NOMO-1 treated with dmso at 0.1 percent for 144 hours (cell line): ENCODE results near the gene ICAM4.

Experiments
- DNase-seq: peaks from one replicate; lab custom pipeline; 2025; ENCODE audit not compliant: unreplicated experiment; lab: John Stamatoyannopoulos, UW

Gene ICAM4

DNA sequence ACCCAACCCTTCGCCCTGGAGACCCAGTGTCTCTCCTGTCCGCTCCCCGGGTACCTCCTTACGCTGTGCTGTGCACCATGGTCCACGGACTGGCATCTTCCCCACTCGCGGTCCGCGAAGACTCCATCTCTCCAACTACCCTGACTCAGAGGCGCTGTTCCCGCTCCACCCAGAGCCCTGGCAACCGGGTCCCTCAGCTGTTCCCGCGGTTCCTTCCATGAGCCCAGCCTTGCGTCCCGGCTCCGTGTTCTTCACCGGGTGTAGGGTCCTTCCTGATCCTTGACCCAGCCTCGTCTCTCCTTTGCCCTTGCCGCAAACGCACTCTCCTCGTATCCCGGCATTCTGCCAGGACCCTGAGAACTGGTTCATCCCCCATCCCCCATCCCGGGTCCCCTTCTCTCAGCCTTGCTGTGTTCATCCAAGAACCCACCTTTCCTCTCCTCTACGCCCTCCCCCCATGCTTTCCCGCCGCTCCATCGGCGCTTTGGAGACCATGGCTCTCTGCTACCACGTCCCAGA is 3.7 kb downstream of the ICAM4 start:
- no peak for DNase-seq

DNA sequence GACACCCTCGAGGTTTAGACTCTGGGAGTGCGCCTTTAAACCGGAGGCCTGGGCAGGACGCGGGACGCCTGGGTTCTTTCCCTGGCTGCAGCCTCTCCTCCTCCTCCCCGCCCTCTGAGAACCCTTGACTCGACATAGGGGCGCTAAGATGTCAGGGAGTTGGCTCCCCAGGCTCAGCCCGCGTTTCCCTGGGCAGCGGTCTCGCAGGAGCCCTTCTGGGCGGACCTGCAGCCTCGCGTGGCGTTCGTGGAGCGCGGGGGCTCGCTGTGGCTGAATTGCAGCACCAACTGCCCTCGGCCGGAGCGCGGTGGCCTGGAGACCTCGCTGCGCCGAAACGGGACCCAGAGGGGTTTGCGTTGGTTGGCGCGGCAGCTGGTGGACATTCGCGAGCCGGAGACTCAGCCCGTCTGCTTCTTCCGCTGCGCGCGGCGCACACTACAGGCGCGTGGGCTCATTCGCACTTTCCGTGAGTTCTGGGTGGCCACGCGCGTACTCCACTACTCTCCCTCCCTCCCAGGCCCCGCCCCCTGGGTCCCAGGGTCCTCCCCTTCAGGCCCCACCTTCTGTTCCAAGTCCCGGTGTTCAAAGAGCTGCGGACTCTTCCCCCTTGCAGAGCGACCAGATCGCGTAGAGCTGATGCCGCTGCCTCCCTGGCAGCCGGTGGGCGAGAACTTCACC is 4.3 kb downstream of the ICAM4 start:
- no peak for DNase-seq

DNA sequence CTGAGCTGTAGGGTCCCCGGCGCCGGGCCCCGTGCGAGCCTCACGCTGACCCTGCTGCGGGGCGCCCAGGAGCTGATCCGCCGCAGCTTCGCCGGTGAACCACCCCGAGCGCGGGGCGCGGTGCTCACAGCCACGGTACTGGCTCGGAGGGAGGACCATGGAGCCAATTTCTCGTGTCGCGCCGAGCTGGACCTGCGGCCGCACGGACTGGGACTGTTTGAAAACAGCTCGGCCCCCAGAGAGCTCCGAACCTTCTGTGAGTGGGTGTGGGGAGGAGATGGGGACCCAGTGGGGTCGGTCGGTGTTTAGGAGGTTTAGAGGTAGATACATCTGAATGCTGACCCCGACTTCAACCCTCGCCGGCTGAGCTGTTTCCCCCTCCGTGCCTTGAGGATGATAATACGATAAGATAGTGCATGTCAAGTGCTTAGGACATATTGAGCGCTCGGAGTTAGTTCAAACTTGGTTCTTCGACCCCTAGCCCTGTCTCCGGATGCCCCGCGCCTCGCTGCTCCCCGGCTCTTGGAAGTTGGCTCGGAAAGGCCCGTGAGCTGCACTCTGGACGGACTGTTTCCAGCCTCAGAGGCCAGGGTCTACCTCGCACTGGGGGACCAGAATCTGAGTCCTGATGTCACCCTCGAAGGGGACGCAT is 4.9 kb downstream of the ICAM4 start:
- no peak for DNase-seq

DNA sequence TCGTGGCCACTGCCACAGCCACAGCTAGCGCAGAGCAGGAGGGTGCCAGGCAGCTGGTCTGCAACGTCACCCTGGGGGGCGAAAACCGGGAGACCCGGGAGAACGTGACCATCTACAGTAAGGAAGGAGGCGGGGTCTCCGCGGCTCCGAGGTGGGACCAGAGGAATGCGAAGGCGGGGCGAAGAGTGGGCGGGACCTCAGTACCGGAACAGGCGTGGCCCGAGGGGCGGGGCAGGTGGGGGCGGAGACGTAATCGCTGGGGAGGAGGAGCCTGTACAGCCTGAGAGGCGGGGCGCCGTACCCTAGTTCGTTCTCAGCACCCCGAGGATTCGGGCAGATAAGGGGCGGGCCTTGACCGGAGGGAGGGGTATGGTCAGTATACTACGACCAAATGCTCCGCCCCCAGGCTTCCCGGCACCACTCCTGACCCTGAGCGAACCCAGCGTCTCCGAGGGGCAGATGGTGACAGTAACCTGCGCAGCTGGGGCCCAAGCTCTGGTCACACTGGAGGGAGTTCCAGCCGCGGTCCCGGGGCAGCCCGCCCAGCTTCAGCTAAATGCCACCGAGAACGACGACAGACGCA is 5.5 kb downstream of the ICAM4 start:
- no peak for DNase-seq

DNA sequence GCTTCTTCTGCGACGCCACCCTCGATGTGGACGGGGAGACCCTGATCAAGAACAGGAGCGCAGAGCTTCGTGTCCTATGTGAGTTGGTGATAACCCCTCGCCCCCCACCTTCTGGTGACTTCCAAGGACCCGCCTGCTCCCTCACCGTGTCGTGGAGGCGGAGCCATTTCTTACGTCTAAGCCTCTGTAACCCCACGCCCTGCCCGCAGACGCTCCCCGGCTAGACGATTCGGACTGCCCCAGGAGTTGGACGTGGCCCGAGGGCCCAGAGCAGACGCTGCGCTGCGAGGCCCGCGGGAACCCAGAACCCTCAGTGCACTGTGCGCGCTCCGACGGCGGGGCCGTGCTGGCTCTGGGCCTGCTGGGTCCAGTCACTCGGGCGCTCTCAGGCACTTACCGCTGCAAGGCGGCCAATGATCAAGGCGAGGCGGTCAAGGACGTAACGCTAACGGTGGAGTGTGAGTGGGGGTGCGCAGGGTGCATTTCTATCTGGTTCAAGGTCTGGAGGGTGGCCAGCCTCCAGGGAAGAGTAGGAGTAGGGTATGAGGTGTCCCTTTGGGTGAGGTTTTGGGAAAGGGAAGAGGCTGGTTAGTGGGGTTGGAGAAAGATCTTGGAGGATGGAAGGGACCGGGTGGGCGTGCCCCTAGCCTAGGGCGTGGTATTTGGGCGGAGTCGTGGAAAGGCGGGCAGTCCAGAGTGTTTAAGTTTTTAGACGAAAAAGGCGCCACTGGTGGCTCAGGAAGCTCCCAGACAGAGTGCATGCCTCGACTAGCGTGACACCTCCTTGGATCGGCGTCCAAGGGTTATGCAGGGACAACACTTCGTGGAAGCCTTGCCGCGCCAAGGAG is 6.3 kb downstream of the ICAM4 start:
- no peak for DNase-seq

DNA sequence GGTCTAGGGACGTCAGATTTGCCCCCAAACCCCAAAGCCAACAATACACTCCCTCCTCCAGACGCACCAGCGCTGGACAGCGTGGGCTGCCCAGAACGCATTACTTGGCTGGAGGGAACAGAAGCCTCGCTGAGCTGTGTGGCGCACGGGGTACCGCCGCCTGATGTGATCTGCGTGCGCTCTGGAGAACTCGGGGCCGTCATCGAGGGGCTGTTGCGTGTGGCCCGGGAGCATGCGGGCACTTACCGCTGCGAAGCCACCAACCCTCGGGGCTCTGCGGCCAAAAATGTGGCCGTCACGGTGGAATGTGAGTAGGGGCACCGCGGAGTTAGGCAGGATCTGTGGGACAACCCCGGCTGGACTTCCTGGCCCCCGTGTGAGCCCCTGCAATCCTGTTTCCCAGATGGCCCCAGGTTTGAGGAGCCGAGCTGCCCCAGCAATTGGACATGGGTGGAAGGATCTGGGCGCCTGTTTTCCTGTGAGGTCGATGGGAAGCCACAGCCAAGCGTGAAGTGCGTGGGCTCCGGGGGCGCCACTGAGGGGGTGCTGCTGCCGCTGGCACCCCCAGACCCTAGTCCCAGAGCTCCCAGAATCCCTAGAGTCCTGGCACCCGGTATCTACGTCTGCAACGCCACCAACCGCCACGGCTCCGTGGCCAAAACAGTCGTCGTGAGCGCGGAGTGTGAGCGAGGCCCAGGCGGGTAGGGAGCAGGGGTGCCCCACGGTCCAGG is 7.0 kb downstream of the ICAM4 start:
- DNase-seq: no peak

DNA sequence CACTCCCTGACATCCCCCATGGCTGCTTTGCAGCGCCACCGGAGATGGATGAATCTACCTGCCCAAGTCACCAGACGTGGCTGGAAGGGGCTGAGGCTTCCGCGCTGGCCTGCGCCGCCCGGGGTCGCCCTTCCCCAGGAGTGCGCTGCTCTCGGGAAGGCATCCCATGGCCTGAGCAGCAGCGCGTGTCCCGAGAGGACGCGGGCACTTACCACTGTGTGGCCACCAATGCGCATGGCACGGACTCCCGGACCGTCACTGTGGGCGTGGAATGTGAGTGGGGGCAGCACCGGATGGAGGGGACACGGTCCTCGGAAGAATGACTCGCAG is 7.6 kb downstream of the ICAM4 start:
- DNase-seq: no peak

DNA sequence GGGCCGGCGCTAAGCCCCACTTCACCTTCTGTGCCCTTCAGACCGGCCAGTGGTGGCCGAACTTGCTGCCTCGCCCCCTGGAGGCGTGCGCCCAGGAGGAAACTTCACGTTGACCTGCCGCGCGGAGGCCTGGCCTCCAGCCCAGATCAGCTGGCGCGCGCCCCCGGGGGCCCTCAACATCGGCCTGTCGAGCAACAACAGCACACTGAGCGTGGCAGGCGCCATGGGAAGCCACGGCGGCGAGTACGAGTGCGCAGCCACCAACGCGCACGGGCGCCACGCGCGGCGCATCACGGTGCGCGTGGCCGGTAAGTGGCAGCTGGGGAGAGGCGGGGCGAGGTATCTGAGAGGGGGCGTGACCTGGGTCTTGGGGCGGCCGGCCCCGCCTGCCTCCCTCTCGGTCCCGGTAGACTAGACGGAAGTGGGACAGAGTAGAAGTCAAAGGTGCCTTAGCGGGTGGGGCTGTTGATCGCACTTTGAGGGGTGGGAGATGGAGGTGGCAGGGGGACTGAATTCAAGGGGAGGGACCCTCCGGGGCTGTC is 8.6 kb downstream of the ICAM4 start:
- peak; percentile 40 for DNase-seq

DNA sequence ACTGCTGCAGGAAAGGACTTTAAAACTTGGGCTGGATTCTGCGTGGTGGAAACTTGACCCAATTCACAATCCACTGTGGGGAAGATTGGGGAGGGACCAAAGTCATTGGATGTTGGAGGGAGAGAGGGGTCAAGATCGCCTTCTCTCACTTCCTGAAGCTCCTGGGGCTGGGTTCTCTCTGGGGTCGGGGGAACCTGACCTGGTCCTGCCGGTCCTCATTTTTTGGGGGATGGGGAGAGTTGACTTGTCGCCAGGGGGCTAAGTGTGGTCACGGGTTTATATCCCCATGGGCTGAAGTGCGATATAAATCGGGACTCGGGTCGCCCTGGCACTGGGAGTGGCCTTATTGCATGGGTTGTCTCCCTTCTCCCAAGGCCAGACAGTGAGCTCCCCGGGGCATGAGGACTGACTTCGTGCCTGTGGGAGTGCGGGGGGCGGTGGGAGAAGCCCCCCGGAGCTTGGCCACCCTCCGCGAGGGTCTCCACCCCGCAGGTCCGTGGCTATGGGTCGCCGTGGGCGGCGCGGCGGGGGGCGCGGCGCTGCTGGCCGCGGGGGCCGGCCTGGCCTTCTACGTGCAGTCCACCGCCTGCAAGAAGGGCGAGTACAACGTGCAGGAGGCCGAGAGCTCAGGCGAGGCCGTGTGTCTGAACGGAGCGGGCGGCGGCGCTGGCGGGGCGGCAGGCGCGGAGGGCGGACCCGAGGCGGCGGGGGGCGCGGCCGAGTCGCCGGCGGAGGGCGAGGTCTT is 9.3 kb downstream of the ICAM4 start:
- DNase-seq: no peak

DNA sequence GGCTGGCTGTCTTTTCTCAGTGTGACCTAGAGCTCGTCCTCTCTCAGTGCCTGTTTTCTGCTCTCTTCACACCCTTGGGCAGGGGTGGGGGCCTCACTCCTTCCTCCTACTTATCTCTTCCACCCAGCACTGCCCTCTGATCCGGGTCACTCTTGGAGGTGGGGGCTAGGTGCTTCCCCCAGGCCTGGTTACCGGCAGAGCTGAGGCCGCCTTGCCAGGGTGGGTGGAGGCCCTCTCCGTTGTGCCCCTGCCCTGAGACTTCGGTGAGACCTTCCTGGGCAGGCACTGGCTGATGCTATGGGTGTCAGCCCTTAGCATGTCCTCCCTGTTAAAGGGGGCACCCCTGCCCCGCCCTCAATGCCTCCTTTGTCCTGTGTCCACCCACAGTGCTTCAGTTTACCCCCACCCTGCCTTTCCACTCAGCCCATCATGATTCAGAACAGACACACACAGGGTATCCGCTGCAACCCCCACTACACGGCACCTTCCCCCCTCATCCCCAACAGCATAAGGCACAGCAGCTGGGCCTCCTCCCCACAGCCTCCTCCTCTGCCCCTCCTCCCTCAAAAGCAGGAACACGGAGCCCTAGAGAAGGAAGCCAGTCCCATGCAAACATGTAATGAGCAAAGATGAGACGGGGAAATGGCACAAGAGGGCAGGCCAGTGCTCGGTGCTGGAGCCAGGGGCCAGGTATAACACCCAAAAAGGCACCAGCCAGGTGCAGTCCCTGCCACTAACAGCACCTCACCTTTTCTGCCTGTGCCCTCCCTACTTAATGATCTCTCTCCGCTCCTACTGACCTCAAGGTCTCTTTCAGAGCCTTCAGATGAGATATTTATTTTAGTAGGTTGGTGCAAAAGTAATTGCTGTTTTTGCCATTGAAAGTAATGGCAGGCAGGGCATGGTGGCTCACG is 13.0 kb downstream of the ICAM4 start:
- DNase-seq: peak; percentile 26

DNA sequence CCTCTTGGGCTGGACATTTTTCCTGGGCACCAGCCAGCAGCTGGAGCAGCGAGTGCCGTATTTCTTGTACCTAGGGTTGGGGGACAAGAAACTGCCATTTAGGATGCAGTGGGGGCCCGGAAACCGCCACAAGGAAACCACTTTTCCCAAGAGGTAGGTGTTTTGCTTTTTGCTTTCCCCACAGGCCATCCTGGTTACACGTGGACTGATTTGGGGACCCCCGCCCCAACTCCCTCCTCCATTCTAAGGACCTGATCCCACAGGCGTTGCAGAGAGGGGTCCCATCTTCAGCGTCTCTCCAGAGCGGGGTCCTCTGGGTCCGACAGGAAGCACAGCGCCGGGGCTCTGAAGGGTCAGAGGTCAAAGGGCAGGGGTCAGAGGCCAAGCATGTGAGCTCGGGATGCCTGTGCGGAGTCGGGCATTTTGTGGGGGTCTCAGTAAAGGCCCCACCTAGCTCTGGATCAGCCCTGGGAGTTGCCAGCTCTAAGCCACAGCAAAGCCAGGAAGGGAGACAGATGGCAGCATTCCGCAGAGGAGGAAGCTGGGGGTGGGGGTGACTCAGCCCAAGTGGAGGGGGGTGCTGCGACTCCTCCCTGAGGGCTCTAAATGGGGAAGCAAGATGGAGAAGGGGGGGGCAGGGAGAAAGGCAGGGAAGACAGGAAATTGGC is 18.5 kb downstream of the ICAM4 start:
- peak; percentile 18 for DNase-seq

DNA sequence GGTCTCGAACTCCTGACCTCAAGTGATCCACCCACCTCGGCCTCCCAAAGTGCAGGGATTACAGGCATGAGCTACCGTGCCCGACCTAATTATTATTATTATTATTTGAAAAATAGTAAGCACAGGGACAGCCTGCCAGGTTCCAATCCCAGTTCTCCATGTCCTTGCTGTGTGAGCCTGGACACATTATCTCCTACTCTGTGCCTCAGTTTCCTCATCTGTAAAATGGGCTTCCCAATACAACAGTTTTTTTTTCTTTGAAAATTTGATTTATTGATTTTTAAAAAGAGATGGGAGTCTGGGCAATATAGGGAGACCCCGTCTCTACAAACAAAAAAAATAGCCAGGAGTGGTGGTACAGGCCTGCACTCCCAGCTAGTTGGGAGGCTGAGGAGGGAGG is 19.6 kb downstream of the ICAM4 start:
- DNase-seq: no peak

DNA sequence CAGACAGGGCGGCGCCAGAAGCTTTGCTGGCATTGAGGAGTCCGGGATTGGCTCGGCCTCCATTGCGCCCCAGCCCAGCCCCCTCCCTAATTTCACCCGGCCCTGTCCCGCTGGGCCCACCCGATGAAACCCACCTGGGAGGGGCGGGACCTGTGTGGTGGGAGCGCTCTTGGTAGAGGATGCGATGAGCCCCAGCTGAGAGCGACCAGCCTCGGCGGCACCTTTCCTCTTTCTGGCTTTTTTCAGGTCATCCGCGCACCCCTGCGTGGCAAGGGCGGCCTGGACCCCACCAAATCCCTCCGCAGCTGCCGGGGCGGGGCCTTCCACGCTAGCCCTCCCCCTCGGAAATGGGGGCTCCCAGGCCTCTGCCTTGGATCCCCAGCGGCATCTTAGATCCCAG is 22.7 kb downstream of the ICAM4 start, which contains the start of gene ZGLP1:
TSS of gene ZGLP1 (minus strand) at position 393 of the 400 bp plus-strand sequence.
- DNase-seq: no peak

DNA sequence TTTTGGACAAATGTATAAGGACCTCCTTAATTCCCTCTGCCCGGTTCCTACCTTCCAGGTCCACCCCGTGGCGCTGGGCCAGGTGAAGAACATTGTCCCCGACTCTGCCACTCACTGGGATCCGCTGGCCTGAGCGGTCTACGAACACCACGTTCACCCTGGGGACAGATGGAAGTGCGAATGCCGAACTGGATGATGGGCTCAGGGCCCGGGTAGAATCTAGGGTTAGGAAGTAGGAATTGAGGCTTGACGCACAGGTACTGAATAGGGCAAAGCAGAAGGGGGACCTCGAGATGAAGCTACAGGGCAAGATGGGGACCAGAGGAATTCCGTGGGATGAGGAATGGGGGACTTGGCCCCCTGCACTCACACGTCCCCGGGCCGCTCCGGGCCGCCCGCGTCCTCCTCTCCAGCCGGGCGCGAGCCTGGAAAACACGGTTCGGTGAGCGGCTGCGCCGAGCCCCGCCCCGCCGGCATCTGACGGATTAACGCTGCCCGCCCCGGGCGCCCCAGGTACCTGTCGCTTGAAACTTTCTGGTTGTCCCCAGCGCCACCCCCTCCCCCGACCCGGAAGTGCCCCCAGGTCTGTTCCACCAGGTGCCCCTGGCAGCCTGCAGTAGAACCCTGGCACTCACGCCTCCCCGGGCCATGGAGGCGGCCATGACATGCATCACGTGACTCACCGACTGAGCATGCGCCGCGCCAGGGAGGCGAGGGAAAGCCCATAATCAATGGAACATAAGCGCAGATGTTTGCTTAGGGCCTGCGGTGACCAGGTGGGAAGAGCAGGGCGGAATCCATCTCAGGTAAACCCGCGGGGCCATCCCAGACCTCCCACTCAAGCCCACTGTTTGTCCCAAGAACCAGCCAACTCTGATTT is 28.8 kb downstream of the ICAM4 start, which contains the start of gene FDX2:
TSS of gene FDX2 (minus strand) at position 681 of the 880 bp plus-strand sequence. CDS start at position 662, 19 bp downstream.
- DNase-seq: peak; percentile 32

DNA sequence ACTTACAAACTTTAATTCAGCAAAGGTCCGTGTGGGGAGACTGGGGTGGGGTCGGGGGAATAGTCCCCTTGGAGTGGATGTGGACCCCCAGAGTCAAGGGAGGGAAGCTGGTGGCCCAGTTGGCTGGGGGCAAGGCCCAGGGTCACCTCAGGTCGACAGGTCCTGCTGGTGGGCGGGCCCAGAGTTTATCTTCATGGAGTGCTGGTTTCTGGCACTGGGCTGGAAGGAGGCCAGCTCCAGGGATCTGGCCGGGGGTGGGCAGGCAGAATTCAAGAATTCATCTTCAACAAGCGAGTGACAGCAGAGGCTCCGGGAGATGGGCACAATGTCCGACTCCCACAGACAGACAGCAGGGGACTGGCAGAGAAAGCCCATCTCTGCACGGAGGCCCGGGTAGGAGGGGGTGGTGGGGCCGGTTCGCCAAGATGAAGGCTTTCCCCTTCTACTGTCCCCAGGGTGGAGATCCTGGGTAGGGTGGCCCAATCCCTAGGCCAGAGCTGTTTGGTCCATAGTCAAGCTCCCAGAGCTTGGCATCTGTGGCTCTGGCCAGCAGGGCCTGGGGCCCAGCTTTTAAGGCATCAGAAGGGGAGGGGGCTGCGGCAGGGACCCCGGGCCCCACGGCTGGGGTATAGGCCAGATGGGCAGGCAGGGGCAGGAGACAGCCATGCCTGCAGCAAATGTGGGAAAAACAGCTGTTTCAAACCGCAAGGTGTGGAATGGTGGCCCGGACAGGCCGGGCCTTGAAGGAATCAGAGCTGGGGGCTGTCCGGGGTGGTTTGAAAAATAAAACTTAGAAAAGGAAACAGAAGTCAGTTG is 29.7 kb downstream of the ICAM4 start:
- no peak for DNase-seq
